ENCODE results near the gene OVCA2.
"Not testable (repeated sequence)": the region's sequence is repeated elsewhere in the genome, so short reads cannot be mapped to it uniquely, and the experiment has no call there.

Gene OVCA2

GRCh38 chr17:2002767-2003329, 39.0 kb upstream of the OVCA2 start:
- Histone ChIP-seq H3K4me1 (ENCODE audit: control insufficient read depth, insufficient read depth, low read length, poor library complexity, severe bottlenecking) (peaks cover 7% of the 10 kb centered on the region), H3K9me3 (ENCODE audit: control insufficient read depth, low read length) (no peaks in the 10 kb centered on the region), H3K4me3 (ENCODE audit: extremely low read depth, insufficient read depth, low read length, poor library complexity, severe bottlenecking) (no peak overlapping the region), H3K36me3 (ENCODE audit: control insufficient read depth, insufficient read depth, low read length) (no peaks in the 10 kb centered on the region), H3K27ac (ENCODE audit: low read depth, low read length, severe bottlenecking) (peak overlapping the region; percentile 23)
- 75 to 93% methylated on average over 5 to 11 of the region's 16 CpGs for WGBS, 2 experiments (ENCODE audit: insufficient coverage in 2 of 2)

GRCh38 chr17:2003525-2003924, 38.3 kb upstream of the OVCA2 start:
- no peaks in the 10 kb centered on the region for H3K9me3 ChIP-seq (ENCODE audit: control insufficient read depth, low read length)
- H3K4me1 ChIP-seq (ENCODE audit: control insufficient read depth, insufficient read depth, low read length, poor library complexity, severe bottlenecking), result peaks cover 10% of the 10 kb centered on the region
- 95 to 96% methylated on average over 13 of the region's 13 CpGs for WGBS, 2 experiments (ENCODE audit: insufficient coverage in 2 of 2)
- no peak overlapping the region for H3K27ac ChIP-seq (ENCODE audit: low read depth, low read length, severe bottlenecking)
- H3K36me3 ChIP-seq (ENCODE audit: control insufficient read depth, insufficient read depth, low read length), result no peaks in the 10 kb centered on the region
- no peak overlapping the region for H3K4me3 ChIP-seq (ENCODE audit: extremely low read depth, insufficient read depth, low read length, poor library complexity, severe bottlenecking)

GRCh38 chr17:2004435-2004952, 37.3 kb upstream of the OVCA2 start:
- 88 to 89% methylated on average over 5 to 9 of the region's 12 CpGs for WGBS, 2 experiments (ENCODE audit: insufficient coverage in 2 of 2)
- Histone ChIP-seq H3K27ac (ENCODE audit: low read depth, low read length, severe bottlenecking) (no peak overlapping the region), H3K9me3 (ENCODE audit: control insufficient read depth, low read length) (no peaks in the 10 kb centered on the region), H3K4me1 (ENCODE audit: control insufficient read depth, insufficient read depth, low read length, poor library complexity, severe bottlenecking) (peaks cover 13% of the 10 kb centered on the region), H3K36me3 (ENCODE audit: control insufficient read depth, insufficient read depth, low read length) (no peaks in the 10 kb centered on the region), H3K4me3 (ENCODE audit: extremely low read depth, insufficient read depth, low read length, poor library complexity, severe bottlenecking) (no peak overlapping the region)

- no peaks in the 10 kb centered on the region for H3K36me3 ChIP-seq (ENCODE audit: control insufficient read depth, insufficient read depth, low read length)
These were observed 33.3 kb upstream of the OVCA2 start for GRCh38 chr17:2008332-2009126.

GRCh38 chr17:2009737-2010136, 32.1 kb upstream of the OVCA2 start:
- Histone ChIP-seq H3K4me3 (ENCODE audit: extremely low read depth, insufficient read depth, low read length, poor library complexity, severe bottlenecking) (no peak overlapping the region), H3K4me1 (ENCODE audit: control insufficient read depth, insufficient read depth, low read length, poor library complexity, severe bottlenecking) (peaks cover 17% of the 10 kb centered on the region), H3K36me3 (ENCODE audit: control insufficient read depth, insufficient read depth, low read length) (no peaks in the 10 kb centered on the region), H3K9me3 (ENCODE audit: control insufficient read depth, low read length) (no peaks in the 10 kb centered on the region), H3K27ac (ENCODE audit: low read depth, low read length, severe bottlenecking) (no peak overlapping the region)
- whole genome bisulfite sequencing, 2 experiments (ENCODE audit: insufficient coverage in 2 of 2), result 95 to 97% methylated on average over 8 to 10 of the region's 10 CpGs

More at GRCh38 chr17:2008332-2009126, 33.3 kb upstream of the OVCA2 start:
- Histone ChIP-seq H3K4me3 (ENCODE audit: extremely low read depth, insufficient read depth, low read length, poor library complexity, severe bottlenecking) (no peak overlapping the region), H3K4me1 (ENCODE audit: control insufficient read depth, insufficient read depth, low read length, poor library complexity, severe bottlenecking) (peaks cover 17% of the 10 kb centered on the region), H3K9me3 (ENCODE audit: control insufficient read depth, low read length) (no peaks in the 10 kb centered on the region), H3K27ac (ENCODE audit: low read depth, low read length, severe bottlenecking) (no peak overlapping the region)
- 95 to 96% methylated on average over 14 to 15 of the region's 15 CpGs for WGBS, 2 experiments (ENCODE audit: insufficient coverage in 2 of 2)

- Histone ChIP-seq H3K36me3 (ENCODE audit: control insufficient read depth, insufficient read depth, low read length) (no peaks in the 10 kb centered on the region), H3K4me1 (ENCODE audit: control insufficient read depth, insufficient read depth, low read length, poor library complexity, severe bottlenecking) (peaks cover 17% of the 10 kb centered on the region), H3K27ac (ENCODE audit: low read depth, low read length, severe bottlenecking) (no peak overlapping the region), H3K9me3 (ENCODE audit: control insufficient read depth, low read length) (no peaks in the 10 kb centered on the region), H3K4me3 (ENCODE audit: extremely low read depth, insufficient read depth, low read length, poor library complexity, severe bottlenecking) (no peak overlapping the region)
- WGBS, 2 experiments (ENCODE audit: insufficient coverage in 2 of 2), result 30 to 31% methylated on average over 21 to 24 of the region's 24 CpGs
These were observed 30.1 kb upstream of the OVCA2 start for GRCh38 chr17:2011411-2012371.

GRCh38 chr17:2012499-2012898, 29.3 kb upstream of the OVCA2 start:
- 65 to 89% methylated on average over 2 to 3 of the region's 4 CpGs for whole genome bisulfite sequencing, 2 experiments (ENCODE audit: insufficient coverage in 2 of 2)
- Histone ChIP-seq H3K36me3 (ENCODE audit: control insufficient read depth, insufficient read depth, low read length) (no peaks in the 10 kb centered on the region), H3K4me1 (ENCODE audit: control insufficient read depth, insufficient read depth, low read length, poor library complexity, severe bottlenecking) (peaks cover 17% of the 10 kb centered on the region), H3K4me3 (ENCODE audit: extremely low read depth, insufficient read depth, low read length, poor library complexity, severe bottlenecking) (no peak overlapping the region), H3K27ac (ENCODE audit: low read depth, low read length, severe bottlenecking) (no peak overlapping the region), H3K9me3 (ENCODE audit: control insufficient read depth, low read length) (no peaks in the 10 kb centered on the region)

- not testable (repeated sequence) for H3K36me3 ChIP-seq (ENCODE audit: control insufficient read depth, insufficient read depth, low read length); H3K27ac ChIP-seq (ENCODE audit: low read depth, low read length, severe bottlenecking); H3K9me3 ChIP-seq (ENCODE audit: control insufficient read depth, low read length); H3K4me3 ChIP-seq (ENCODE audit: extremely low read depth, insufficient read depth, low read length, poor library complexity, severe bottlenecking)
- peaks cover 14% of the 10 kb centered on the region for H3K4me1 ChIP-seq (ENCODE audit: control insufficient read depth, insufficient read depth, low read length, poor library complexity, severe bottlenecking)
- WGBS, 2 experiments (ENCODE audit: insufficient coverage in 2 of 2), result 89 to 100% methylated on average over 5 to 6 of the region's 6 CpGs
These were observed 28.4 kb upstream of the OVCA2 start for GRCh38 chr17:2013220-2013993.

GRCh38 chr17:2013994-2014317, 27.9 kb upstream of the OVCA2 start:
- peaks cover 9% of the 10 kb centered on the region for H3K4me1 ChIP-seq (ENCODE audit: control insufficient read depth, insufficient read depth, low read length, poor library complexity, severe bottlenecking)
- no peak overlapping the region for H3K4me3 ChIP-seq (ENCODE audit: extremely low read depth, insufficient read depth, low read length, poor library complexity, severe bottlenecking)
- no peaks in the 10 kb centered on the region for H3K9me3 ChIP-seq (ENCODE audit: control insufficient read depth, low read length)
- H3K36me3 ChIP-seq (ENCODE audit: control insufficient read depth, insufficient read depth, low read length), result no peaks in the 10 kb centered on the region
- WGBS, 2 experiments (ENCODE audit: insufficient coverage in 2 of 2), result 100% methylated on average over 1 of the region's 1 CpG; no CpG with 5 or more reads in 1 of the 2 experiments
- no peak overlapping the region for H3K27ac ChIP-seq (ENCODE audit: low read depth, low read length, severe bottlenecking)

- Histone ChIP-seq H3K4me3 (ENCODE audit: extremely low read depth, insufficient read depth, low read length, poor library complexity, severe bottlenecking) (no peak overlapping the region), H3K27ac (ENCODE audit: low read depth, low read length, severe bottlenecking) (no peak overlapping the region), H3K9me3 (ENCODE audit: control insufficient read depth, low read length) (no peaks in the 10 kb centered on the region), H3K36me3 (ENCODE audit: control insufficient read depth, insufficient read depth, low read length) (no peaks in the 10 kb centered on the region), H3K4me1 (ENCODE audit: control insufficient read depth, insufficient read depth, low read length, poor library complexity, severe bottlenecking) (peaks cover 8% of the 10 kb centered on the region)
- 89 to 95% methylated on average over 13 to 14 of the region's 14 CpGs for WGBS, 2 experiments (ENCODE audit: insufficient coverage in 2 of 2)
These were observed 26.5 kb upstream of the OVCA2 start for GRCh38 chr17:2015314-2015713.

Measured in mesodermal cell (in vitro differentiated cells).